Measurements from ENCODE around the gene RBM4. TPM values are rescaled to one million over a fixed set of nuclear protein-coding genes. Genes with fewer than 3 reads are reported as not detected.

RBM4 gene
- total and polyA plus RNA-seq, 2 of the 13 experiments (the other 11 are each of a cell fraction or from before 2014, with no cell fraction given), result 126 to 136 TPM

DNA sequence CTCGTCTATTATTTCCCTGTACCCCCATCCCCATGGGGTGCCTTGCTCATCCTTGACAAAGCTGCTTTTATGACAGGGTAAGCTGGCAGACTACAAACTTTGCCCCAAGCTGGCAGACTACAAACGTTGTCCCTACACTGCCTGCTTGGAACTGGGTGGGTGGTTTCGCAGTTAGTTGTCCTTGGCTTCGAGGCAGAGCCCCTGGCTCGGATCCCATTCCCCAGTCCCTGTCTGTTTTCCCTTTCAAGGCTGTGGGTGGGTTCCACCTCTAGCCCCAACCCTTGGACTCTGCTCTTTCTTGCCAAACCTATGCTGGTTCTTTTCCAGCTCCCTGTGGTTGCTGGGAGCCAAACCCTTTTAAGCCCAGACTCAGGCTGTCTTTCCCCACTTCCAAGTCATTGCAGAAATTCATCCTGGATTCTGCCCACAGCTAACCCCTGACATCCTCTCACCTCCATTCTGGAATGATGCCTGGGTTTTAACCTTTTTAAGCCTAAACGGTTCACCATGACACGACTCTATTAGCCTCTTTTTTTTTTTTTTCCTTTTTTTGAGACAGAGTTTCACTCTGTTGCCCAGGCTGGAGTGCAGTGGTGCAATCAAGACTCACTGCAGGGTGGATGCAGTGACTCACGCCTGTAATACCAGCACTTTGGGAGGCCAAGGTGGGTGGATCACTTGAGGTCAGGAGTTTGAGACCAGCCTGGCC is 31.2 kb upstream of the RBM4 start (continued):
- TF ChIP-seq, protein P1, sequence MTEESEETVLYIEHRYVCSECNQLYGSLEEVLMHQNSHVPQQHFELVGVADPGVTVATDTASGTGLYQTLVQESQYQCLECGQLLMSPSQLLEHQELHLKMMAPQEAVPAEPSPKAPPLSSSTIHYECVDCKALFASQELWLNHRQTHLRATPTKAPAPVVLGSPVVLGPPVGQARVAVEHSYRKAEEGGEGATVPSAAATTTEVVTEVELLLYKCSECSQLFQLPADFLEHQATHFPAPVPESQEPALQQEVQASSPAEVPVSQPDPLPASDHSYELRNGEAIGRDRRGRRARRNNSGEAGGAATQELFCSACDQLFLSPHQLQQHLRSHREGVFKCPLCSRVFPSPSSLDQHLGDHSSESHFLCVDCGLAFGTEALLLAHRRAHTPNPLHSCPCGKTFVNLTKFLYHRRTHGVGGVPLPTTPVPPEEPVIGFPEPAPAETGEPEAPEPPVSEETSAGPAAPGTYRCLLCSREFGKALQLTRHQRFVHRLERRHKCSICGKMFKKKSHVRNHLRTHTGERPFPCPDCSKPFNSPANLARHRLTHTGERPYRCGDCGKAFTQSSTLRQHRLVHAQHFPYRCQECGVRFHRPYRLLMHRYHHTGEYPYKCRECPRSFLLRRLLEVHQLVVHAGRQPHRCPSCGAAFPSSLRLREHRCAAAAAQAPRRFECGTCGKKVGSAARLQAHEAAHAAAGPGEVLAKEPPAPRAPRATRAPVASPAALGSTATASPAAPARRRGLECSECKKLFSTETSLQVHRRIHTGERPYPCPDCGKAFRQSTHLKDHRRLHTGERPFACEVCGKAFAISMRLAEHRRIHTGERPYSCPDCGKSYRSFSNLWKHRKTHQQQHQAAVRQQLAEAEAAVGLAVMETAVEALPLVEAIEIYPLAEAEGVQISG (CRISPR knock-in tag; IDR thresholded peaks at IDR 0.05), result 0 out of 2 replicates have a peak, but pooled peaks have one; percentile 15
- TF ChIP-seq ZNF430 (CRISPR knock-in tag; IDR thresholded peaks at IDR 0.05) (0 out of 2 replicates have a peak, but pooled peaks have one; percentile 59), FOSL2 (CRISPR knock-in tag; IDR thresholded peaks at IDR 0.05) (peak; percentile 86), NR2F6 (IDR thresholded peaks at IDR 0.05) (peak; percentile 46; the same call in 1 of the 2 replicates), NR2F6 (CRISPR knock-in tag; IDR thresholded peaks at IDR 0.05) (no peak), SOX13 (IDR thresholded peaks at IDR 0.05) (no peak), SOX13 (CRISPR knock-in tag; conservative IDR thresholded peaks at IDR 0.05 in 1 of 2, IDR thresholded peaks at IDR 0.05 in 1 of 2) (peak in 1 of 2 experiments; percentile 40; a peak in 2 of 4 replicates), ZNF558 (CRISPR knock-in tag; IDR thresholded peaks at IDR 0.05; ENCODE audit: borderline replicate concordance) (0 out of 2 replicates have a peak, but pooled peaks have one; percentile 41), ZSCAN9 (CRISPR knock-in tag; IDR thresholded peaks at IDR 0.05; ENCODE audit: borderline replicate concordance) (no peak), YEATS2 (CRISPR knock-in tag; IDR thresholded peaks at IDR 0.05; ENCODE audit: borderline replicate concordance) (0 out of 2 replicates have a peak, but pooled peaks have one; percentile 22), NFIC (IDR thresholded peaks at IDR 0.05; ENCODE audit: low read length) (no peak), ZSCAN31 (CRISPR knock-in tag; IDR thresholded peaks at IDR 0.05; ENCODE audit: low read depth) (0 out of 2 replicates have a peak, but pooled peaks have one; percentile 39), MIER3 (CRISPR knock-in tag; IDR thresholded peaks at IDR 0.05; ENCODE audit: borderline replicate concordance) (no peak), ZNF331 (CRISPR knock-in tag; IDR thresholded peaks at IDR 0.05) (0 out of 2 replicates have a peak, but pooled peaks have one; percentile 12)
- TF ChIP-seq, protein P2, sequence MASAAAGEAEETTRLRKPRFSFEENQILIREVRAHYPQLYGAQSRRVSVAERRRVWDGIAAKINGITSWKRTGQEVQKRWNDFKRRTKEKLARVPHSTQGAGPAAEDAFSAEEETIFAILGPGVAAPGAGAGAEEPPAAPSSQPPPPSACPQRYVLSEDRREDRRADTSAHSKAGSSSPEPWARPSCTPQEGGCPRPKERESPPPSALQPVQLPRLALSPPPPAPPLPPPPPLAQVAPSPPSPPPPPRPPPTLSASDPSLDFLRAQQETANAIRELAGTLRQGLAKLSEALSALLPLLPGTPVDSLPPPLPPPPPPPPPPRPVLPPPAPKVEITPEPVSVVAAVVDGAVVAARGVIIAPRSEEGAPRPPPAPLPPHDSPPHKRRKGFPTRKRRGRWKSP (CRISPR knock-in tag; IDR thresholded peaks at IDR 0.05), result peak; percentile 46; the same call in 1 of the 2 replicates
- TF ChIP-seq, protein P3, sequence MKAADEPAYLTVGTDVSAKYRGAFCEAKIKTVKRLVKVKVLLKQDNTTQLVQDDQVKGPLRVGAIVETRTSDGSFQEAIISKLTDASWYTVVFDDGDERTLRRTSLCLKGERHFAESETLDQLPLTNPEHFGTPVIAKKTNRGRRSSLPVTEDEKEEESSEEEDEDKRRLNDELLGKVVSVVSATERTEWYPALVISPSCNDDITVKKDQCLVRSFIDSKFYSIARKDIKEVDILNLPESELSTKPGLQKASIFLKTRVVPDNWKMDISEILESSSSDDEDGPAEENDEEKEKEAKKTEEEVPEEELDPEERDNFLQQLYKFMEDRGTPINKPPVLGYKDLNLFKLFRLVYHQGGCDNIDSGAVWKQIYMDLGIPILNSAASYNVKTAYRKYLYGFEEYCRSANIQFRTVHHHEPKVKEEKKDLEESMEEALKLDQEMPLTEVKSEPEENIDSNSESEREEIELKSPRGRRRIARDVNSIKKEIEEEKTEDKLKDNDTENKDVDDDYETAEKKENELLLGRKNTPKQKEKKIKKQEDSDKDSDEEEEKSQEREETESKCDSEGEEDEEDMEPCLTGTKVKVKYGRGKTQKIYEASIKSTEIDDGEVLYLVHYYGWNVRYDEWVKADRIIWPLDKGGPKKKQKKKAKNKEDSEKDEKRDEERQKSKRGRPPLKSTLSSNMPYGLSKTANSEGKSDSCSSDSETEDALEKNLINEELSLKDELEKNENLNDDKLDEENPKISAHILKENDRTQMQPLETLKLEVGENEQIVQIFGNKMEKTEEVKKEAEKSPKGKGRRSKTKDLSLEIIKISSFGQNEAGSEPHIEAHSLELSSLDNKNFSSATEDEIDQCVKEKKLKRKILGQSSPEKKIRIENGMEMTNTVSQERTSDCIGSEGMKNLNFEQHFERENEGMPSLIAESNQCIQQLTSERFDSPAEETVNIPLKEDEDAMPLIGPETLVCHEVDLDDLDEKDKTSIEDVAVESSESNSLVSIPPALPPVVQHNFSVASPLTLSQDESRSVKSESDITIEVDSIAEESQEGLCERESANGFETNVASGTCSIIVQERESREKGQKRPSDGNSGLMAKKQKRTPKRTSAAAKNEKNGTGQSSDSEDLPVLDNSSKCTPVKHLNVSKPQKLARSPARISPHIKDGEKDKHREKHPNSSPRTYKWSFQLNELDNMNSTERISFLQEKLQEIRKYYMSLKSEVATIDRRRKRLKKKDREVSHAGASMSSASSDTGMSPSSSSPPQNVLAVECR (CRISPR knock-in tag; IDR thresholded peaks at IDR 0.05; ENCODE audit: borderline replicate concordance), result peak; percentile 44; the same call in 1 of the 2 replicates
- TF ChIP-seq, protein P4, sequence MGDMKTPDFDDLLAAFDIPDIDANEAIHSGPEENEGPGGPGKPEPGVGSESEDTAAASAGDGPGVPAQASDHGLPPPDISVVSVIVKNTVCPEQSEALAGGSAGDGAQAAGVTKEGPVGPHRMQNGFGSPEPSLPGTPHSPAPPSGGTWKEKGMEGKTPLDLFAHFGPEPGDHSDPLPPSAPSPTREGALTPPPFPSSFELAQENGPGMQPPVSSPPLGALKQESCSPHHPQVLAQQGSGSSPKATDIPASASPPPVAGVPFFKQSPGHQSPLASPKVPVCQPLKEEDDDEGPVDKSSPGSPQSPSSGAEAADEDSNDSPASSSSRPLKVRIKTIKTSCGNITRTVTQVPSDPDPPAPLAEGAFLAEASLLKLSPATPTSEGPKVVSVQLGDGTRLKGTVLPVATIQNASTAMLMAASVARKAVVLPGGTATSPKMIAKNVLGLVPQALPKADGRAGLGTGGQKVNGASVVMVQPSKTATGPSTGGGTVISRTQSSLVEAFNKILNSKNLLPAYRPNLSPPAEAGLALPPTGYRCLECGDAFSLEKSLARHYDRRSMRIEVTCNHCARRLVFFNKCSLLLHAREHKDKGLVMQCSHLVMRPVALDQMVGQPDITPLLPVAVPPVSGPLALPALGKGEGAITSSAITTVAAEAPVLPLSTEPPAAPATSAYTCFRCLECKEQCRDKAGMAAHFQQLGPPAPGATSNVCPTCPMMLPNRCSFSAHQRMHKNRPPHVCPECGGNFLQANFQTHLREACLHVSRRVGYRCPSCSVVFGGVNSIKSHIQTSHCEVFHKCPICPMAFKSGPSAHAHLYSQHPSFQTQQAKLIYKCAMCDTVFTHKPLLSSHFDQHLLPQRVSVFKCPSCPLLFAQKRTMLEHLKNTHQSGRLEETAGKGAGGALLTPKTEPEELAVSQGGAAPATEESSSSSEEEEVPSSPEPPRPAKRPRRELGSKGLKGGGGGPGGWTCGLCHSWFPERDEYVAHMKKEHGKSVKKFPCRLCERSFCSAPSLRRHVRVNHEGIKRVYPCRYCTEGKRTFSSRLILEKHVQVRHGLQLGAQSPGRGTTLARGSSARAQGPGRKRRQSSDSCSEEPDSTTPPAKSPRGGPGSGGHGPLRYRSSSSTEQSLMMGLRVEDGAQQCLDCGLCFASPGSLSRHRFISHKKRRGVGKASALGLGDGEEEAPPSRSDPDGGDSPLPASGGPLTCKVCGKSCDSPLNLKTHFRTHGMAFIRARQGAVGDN (CRISPR knock-in tag; IDR thresholded peaks at IDR 0.05), result peak; percentile 47

Measured in HepG2 (cell line).